Measurements from ENCODE around the gene CCSER2. TPM values are rescaled to one million over a fixed set of nuclear protein-coding genes. Genes with fewer than 3 reads are reported as not detected.
"Not testable (repeated sequence)": the region's sequence is repeated elsewhere in the genome, so short reads cannot be mapped to it uniquely, and the experiment has no call there.

CCSER2 gene
- total RNA-seq, 4 donors from 2014 or later: 43.9 to 71.9 (median 51.4) TPM

DNA sequence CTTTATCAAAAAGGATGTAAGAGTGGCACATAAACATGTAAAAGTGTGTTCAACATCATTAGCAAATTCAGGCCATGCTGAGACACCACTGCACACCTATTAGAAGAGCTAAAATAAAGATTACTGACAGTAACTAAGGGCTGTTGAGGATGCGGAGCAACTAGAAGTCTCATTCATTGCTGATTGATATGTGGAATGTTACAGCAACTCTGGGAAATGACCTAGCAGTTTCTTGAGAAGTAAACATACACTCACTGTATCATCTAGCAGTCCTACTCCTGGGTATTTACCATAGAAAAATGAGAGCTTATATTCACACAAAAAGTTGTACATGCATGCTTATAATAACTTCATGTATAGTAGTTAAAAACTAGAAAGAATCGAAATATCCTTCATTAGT lies 77.3 kb downstream of the CCSER2 start:
- Histone ChIP-seq H3K4me1 (peaks cover 0 to 22% (median 4%) of the 10 kb centered on the region in 4 donors), H3K27me3 (no peaks in the 10 kb centered on the region), H3K27ac (no peak overlapping the region), H3K36me3 (peaks cover 0 to 6% (median 0%) of the 10 kb centered on the region in 3 donors), H3K4me3 (no peak overlapping the region), H3K9me3 (peaks cover 0 to 5% (median 0%) of the 10 kb centered on the region in 4 donors)
- WGBS, 2 donors: 95 to 100% methylated on average over 2 of the region's 2 CpGs
- DNase-seq (ENCODE audit: low spot score in 2 of 2): no peak
- TF ChIP-seq, protein P1, sequence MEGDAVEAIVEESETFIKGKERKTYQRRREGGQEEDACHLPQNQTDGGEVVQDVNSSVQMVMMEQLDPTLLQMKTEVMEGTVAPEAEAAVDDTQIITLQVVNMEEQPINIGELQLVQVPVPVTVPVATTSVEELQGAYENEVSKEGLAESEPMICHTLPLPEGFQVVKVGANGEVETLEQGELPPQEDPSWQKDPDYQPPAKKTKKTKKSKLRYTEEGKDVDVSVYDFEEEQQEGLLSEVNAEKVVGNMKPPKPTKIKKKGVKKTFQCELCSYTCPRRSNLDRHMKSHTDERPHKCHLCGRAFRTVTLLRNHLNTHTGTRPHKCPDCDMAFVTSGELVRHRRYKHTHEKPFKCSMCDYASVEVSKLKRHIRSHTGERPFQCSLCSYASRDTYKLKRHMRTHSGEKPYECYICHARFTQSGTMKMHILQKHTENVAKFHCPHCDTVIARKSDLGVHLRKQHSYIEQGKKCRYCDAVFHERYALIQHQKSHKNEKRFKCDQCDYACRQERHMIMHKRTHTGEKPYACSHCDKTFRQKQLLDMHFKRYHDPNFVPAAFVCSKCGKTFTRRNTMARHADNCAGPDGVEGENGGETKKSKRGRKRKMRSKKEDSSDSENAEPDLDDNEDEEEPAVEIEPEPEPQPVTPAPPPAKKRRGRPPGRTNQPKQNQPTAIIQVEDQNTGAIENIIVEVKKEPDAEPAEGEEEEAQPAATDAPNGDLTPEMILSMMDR (IDR thresholded peaks at IDR 0.05): no peak
- no peak for TF ChIP-seq EP300 (IDR thresholded peaks at IDR 0.05)

DNA sequence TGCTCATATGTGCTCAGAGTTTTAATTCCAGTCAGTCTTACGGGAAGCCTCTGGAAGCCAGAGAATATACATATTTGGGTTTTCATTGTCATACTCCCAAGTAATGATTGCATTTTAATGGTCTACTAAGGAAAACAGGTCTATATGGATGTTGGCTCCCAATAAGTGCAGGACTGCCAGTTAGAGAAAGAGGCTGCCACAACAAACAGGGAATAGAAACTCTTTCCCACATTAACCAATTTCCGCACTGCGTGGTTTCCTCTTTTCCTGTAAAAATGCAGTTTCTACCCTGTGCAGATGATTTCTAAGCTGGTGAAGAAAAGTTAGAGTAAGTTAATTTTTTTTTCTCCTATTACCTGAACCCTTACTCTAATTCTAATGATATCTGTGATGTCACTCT lies 78.2 kb downstream of the CCSER2 start:
- H3K4me1 ChIP-seq: peaks cover 0 to 21% (median 2%) of the 10 kb centered on the region in 4 donors
- H3K27me3 ChIP-seq: no peaks in the 10 kb centered on the region
- WGBS, 2 donors: 65 to 78% methylated on average over 3 of the region's 3 CpGs
- DNase-seq (ENCODE audit: low spot score in 2 of 2): no peak
- no peak overlapping the region for H3K4me3 ChIP-seq
- TF ChIP-seq POLR2A (IDR thresholded peaks at IDR 0.05) (no peak), EP300 (IDR thresholded peaks at IDR 0.05) (no peak)
- TF ChIP-seq, protein P1 (IDR thresholded peaks at IDR 0.05): no peak
- H3K36me3 ChIP-seq: peaks cover 0 to 10% (median 0%) of the 10 kb centered on the region in 3 donors
- peaks cover 0 to 12% (median 0%) of the 10 kb centered on the region in 4 donors for H3K9me3 ChIP-seq
- H3K27ac ChIP-seq: no peak overlapping the region

DNA sequence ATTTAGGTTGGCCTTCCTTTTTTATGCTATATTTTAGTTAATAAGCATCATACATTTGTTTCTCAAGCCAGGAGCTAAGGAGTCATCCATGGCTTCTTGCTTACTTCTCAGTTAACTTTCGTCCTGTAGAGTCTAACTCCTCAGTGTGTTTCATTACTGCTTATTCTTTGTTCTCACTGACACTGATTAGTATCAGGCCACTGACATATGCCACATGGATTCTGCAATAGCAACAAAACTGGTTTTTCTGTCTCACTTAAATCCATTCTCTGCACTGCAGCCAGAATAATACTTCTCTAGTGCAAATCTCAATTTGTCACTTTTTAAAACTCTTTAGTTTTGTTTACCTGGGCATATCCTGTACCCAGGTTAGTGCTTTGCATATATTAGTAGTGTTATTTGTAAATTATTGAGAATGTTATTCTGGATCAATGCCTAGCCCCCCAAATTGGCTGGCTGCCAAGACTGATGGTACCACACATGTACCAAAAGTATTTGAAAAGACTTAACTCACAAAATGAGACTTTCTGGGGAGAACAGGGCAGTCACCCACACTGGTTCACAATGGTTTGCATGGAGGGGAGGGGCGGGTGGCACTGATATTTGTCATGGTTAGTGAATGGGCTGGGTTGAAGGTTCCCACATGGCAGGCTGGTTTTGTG lies 79.1 kb downstream of the CCSER2 start:
- Histone ChIP-seq H3K9me3 (peaks cover 0 to 22% (median 4%) of the 10 kb centered on the region in 4 donors), H3K4me3 (no peak overlapping the region), H3K27ac (peak overlapping the region in 1 of 4 donors; percentile 10), H3K36me3 (peaks cover 0 to 10% (median 0%) of the 10 kb centered on the region in 3 donors), H3K4me1 (peaks cover 0 to 14% (median 0%) of the 10 kb centered on the region in 4 donors), H3K27me3 (no peaks in the 10 kb centered on the region)
- 64 to 70% methylated on average over 2 of the region's 2 CpGs for WGBS, 2 donors
- TF ChIP-seq, protein P1 (IDR thresholded peaks at IDR 0.05): no peak
- TF ChIP-seq POLR2A (IDR thresholded peaks at IDR 0.05) (no peak), EP300 (IDR thresholded peaks at IDR 0.05) (no peak)
- DNase-seq (ENCODE audit: low spot score in 2 of 2): no peak

DNA sequence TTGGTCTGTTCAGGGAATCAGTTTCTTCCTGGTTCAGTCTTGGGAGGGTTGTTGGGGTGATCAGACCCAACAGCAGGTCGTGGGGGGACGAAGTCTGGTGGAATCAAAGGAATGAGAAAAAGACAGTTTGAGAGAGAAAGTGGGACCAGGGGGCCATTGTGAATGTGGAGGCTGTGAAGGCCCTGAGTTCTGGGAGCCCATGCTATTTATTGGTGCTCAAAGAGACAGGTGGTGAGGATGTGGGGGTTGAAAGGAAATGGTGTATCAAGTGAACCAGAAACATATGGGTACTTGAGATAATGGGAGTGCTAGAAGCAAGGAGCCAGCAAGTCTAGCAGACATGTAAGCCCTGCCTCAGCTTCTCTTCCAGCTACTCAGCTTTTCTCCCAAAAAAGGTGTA lies 84.1 kb downstream of the CCSER2 start:
- DNase-seq (ENCODE audit: low spot score in 2 of 2): no peak
- 98% methylated on average over 2 of the region's 2 CpGs for WGBS, 2 donors
- H3K9me3 ChIP-seq: peaks cover 0 to 42% (median 13%) of the 10 kb centered on the region in 4 donors
- H3K4me1 ChIP-seq: peaks cover 0 to 12% (median 0%) of the 10 kb centered on the region in 4 donors
- H3K4me3 ChIP-seq: no peak overlapping the region
- no peaks in the 10 kb centered on the region for H3K27me3 ChIP-seq
- H3K36me3 ChIP-seq: peaks cover 0 to 23% (median 0%) of the 10 kb centered on the region in 3 donors
- TF ChIP-seq EP300 (IDR thresholded peaks at IDR 0.05) (no peak), POLR2A (IDR thresholded peaks at IDR 0.05) (no peak)
- TF ChIP-seq, protein P1 (IDR thresholded peaks at IDR 0.05): no peak
- H3K27ac ChIP-seq: no peak overlapping the region

DNA sequence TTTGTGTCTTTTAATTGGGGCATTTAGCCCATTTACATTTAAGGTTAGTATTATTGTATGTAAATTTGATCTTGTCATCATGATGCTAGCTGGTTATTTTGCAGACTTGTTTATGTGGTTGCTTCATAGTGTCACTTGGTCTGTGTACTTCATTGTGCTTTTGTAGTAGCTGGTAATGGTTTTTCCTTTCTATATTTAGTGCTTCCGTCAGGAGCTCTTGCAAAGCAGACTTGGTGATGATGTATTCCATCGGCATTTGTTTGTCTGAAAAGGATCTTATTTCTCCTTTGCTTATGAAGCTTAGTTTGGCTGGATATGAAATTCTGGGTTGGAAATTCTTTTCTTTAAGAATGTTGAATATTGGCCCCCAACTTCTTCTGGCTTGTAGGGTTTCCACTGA lies 85.7 kb downstream of the CCSER2 start:
- not testable (repeated sequence) for H3K4me1 ChIP-seq; H3K27me3 ChIP-seq; H3K27ac ChIP-seq; DNase-seq (ENCODE audit: low spot score in 2 of 2); H3K4me3 ChIP-seq
- 94 to 95% methylated on average over 2 of the region's 2 CpGs for WGBS, 2 donors
- H3K9me3 ChIP-seq: peaks cover 0 to 42% (median 13%) of the 10 kb centered on the region in 4 donors
- peaks cover 0 to 23% (median 0%) of the 10 kb centered on the region in 3 donors for H3K36me3 ChIP-seq

All from tibial nerve (tissue), 4 donors.